Measurements from ENCODE around the gene IGBP1.

IGBP1 gene

GRCh38 chrX:70128071-70128470 is 5.2 kb upstream of the IGBP1 start:
- no peak for TF ChIP-seq TEAD4 (IDR thresholded peaks at IDR 0.05)
- no peak for TF ChIP-seq REST (IDR thresholded peaks at IDR 0.05; ENCODE audit: low read depth)
- TF ChIP-seq TCF12 (IDR thresholded peaks at IDR 0.05; ENCODE audit: low read depth) = no peak
- TF ChIP-seq TAF1 (IDR thresholded peaks at IDR 0.05; ENCODE audit: low read depth) = no peak
- no peak for TF ChIP-seq CREB1 (IDR thresholded peaks at IDR 0.05; ENCODE audit: low read depth)
- TF ChIP-seq NFIC (IDR thresholded peaks at IDR 0.05) = no peak
- no peak for TF ChIP-seq RAD21 (IDR thresholded peaks at IDR 0.05; ENCODE audit: low read depth)
- TF ChIP-seq USF1 (IDR thresholded peaks at IDR 0.05) = no peak

GRCh38 chrX:70129816-70130215 is 3.4 kb upstream of the IGBP1 start:
- TF ChIP-seq NFIC (IDR thresholded peaks at IDR 0.05) (no peak), YY1 (IDR thresholded peaks at IDR 0.05; ENCODE audit: low read depth) (no peak), TEAD4 (IDR thresholded peaks at IDR 0.05) (no peak)

GRCh38 chrX:70132224-70132623 is 1.0 kb upstream of the IGBP1 start:
- no peak for TF ChIP-seq TCF12 (IDR thresholded peaks at IDR 0.05; ENCODE audit: low read depth)
- TF ChIP-seq CEBPB (IDR thresholded peaks at IDR 0.05) = no peak
- TF ChIP-seq FOXM1 (IDR thresholded peaks at IDR 0.05; ENCODE audit: borderline replicate concordance, low read depth) = no peak
- TF ChIP-seq TEAD4 (IDR thresholded peaks at IDR 0.05) = no peak

- TF ChIP-seq MAX (IDR thresholded peaks at IDR 0.05) = 0 out of 2 replicates have a peak, but pooled peaks have one; percentile 27
- TF ChIP-seq TAF1 (IDR thresholded peaks at IDR 0.05; ENCODE audit: low read depth) = 0 out of 2 replicates have a peak, but pooled peaks have one; percentile 26
- no peak for TF ChIP-seq ZBTB7A (IDR thresholded peaks at IDR 0.05; ENCODE audit: low read depth)
Measured at GRCh38 chrX:70132877-70133302, 357 bp upstream of the IGBP1 start.

GRCh38 chrX:70134116-70134477 is 850 bp downstream of the IGBP1 start:
- TF ChIP-seq YY1 (IDR thresholded peaks at IDR 0.05; ENCODE audit: low read depth) (no peak), CEBPB (IDR thresholded peaks at IDR 0.05) (no peak), ZBTB7A (IDR thresholded peaks at IDR 0.05; ENCODE audit: low read depth) (no peak), CREB1 (IDR thresholded peaks at IDR 0.05; ENCODE audit: low read depth) (no peak), EP300 (IDR thresholded peaks at IDR 0.05; ENCODE audit: borderline replicate concordance) (no peak), FOXM1 (IDR thresholded peaks at IDR 0.05; ENCODE audit: borderline replicate concordance, low read depth) (no peak), NFIC (IDR thresholded peaks at IDR 0.05) (no peak), RAD21 (IDR thresholded peaks at IDR 0.05; ENCODE audit: low read depth) (no peak), USF1 (IDR thresholded peaks at IDR 0.05) (no peak), TEAD4 (IDR thresholded peaks at IDR 0.05) (no peak), REST (IDR thresholded peaks at IDR 0.05; ENCODE audit: low read depth) (no peak), EGR1 (IDR thresholded peaks at IDR 0.05) (no peak), MAX (IDR thresholded peaks at IDR 0.05) (no peak), TCF12 (IDR thresholded peaks at IDR 0.05; ENCODE audit: low read depth) (no peak), TAF1 (IDR thresholded peaks at IDR 0.05; ENCODE audit: low read depth) (no peak)

GRCh38 chrX:70138622-70139021 is 5.4 kb downstream of the IGBP1 start:
- no peak for TF ChIP-seq NFIC (IDR thresholded peaks at IDR 0.05)
- no peak for TF ChIP-seq TEAD4 (IDR thresholded peaks at IDR 0.05)
- no peak for TF ChIP-seq USF1 (IDR thresholded peaks at IDR 0.05)
- no peak for TF ChIP-seq RAD21 (IDR thresholded peaks at IDR 0.05; ENCODE audit: low read depth)
- TF ChIP-seq YY1 (IDR thresholded peaks at IDR 0.05; ENCODE audit: low read depth) = no peak
- no peak for TF ChIP-seq CEBPB (IDR thresholded peaks at IDR 0.05)
- TF ChIP-seq TCF12 (IDR thresholded peaks at IDR 0.05; ENCODE audit: low read depth) = no peak
- TF ChIP-seq EP300 (IDR thresholded peaks at IDR 0.05; ENCODE audit: borderline replicate concordance) = no peak
- no peak for TF ChIP-seq CREB1 (IDR thresholded peaks at IDR 0.05; ENCODE audit: low read depth)
- TF ChIP-seq TAF1 (IDR thresholded peaks at IDR 0.05; ENCODE audit: low read depth) = no peak
- no peak for TF ChIP-seq EGR1 (IDR thresholded peaks at IDR 0.05)
- TF ChIP-seq FOXM1 (IDR thresholded peaks at IDR 0.05; ENCODE audit: borderline replicate concordance, low read depth) = no peak
- TF ChIP-seq MAX (IDR thresholded peaks at IDR 0.05) = no peak
- TF ChIP-seq ZBTB7A (IDR thresholded peaks at IDR 0.05; ENCODE audit: low read depth) = no peak
- no peak for TF ChIP-seq REST (IDR thresholded peaks at IDR 0.05; ENCODE audit: low read depth)

Data from Ishikawa (cell line).